Natural killer cell (primary cell): ENCODE measurements around the gene GDI2. TPM values are rescaled to one million over a fixed set of nuclear protein-coding genes. Genes with fewer than 3 reads are reported as not detected.

Experiments
- ATAC-seq, 3 donors: fragments of 150-1000 bp in 2 of 3; fragments of 200-7000 bp in 1 of 3; cut with Tn5 transposase; 1 replicate in 1 of 3; 2 replicates in 2 of 3; pipeline ENCODE4 v1.10.0; 2021; ENCODE audit warnings: mild to moderate bottlenecking in 2 of 3, moderate library complexity in 2 of 3
- DNase-seq, 2 donors: peaks; one replicate each; pipeline versions ENCODE4 v3.0.0 to v3.0.0-alpha.2; 2013 to 2021; ENCODE audit warnings: mixed read lengths in 1 of 2
- H3K27ac ChIP-seq: one replicate; pipeline ENCODE4 v1.5.1; 2013; ENCODE audit warnings: mild to moderate bottlenecking, low read length
- H3K27me3 ChIP-seq: one replicate; pipeline ENCODE4 v1.6.1; 2013; ENCODE audit warnings: low read length; ENCODE audit not compliant: control insufficient read depth, insufficient read depth
- H3K36me3 ChIP-seq: one replicate; pipeline ENCODE4 v1.6.1; 2013; ENCODE audit warnings: low read length; ENCODE audit not compliant: control insufficient read depth, insufficient read depth
- H3K4me1 ChIP-seq: one replicate; pipeline ENCODE4 v1.6.1; 2013; ENCODE audit warnings: low read length; ENCODE audit not compliant: control insufficient read depth, insufficient read depth
- H3K4me3 ChIP-seq: one replicate; pipeline ENCODE4 v1.5.1; 2013; ENCODE audit warnings: low read length
- H3K9me3 ChIP-seq: one replicate; pipeline ENCODE4 v1.6.1; 2013; ENCODE audit warnings: low read length; ENCODE audit not compliant: control insufficient read depth, insufficient read depth
- H3K27ac Mint-ChIP-seq, 2 donors: one replicate each; pipeline ENCODE4 v1.8.0; 2022; ENCODE audit warnings: mild to moderate bottlenecking in 2 of 2, mixed read lengths in 2 of 2, moderate library complexity in 1 of 2
- H3K27me3 Mint-ChIP-seq, 2 donors: one replicate each; pipeline ENCODE4 v1.8.0; 2022; ENCODE audit warnings: low read depth in 2 of 2, mixed read lengths in 2 of 2
- H3K36me3 Mint-ChIP-seq: one replicate; pipeline ENCODE4 v1.8.0; 2022; ENCODE audit warnings: mixed read lengths
- H3K4me1 Mint-ChIP-seq, 2 donors: one replicate each; pipeline ENCODE4 v1.8.0; 2022; ENCODE audit warnings: mixed read lengths in 2 of 2
- H3K4me3 Mint-ChIP-seq: one replicate; pipeline ENCODE4 v1.8.0; 2022; ENCODE audit warnings: mild to moderate bottlenecking, moderate library complexity, mixed read lengths
- H3K9me3 Mint-ChIP-seq, 2 donors: one replicate each; pipeline ENCODE4 v1.8.0; 2022; ENCODE audit warnings: mixed read lengths in 2 of 2
- CTCF ChIP-seq: fragments of 200-600 bp; IDR thresholded peaks from one replicate; pipeline ENCODE4 v1.8.0; 2022; ENCODE audit warnings: antibody characterized with exemption
- WGBS: methylation state at CpG from one replicate; pipeline ENCODE4 v1.1.7; 2013; ENCODE audit warnings: missing lambda C conversion rate; ENCODE audit not compliant: insufficient coverage; 5-methylcytosine and 5-hydroxymethylcytosine counted together
- intact Hi-C: fragments of 100-400 bp; cut with micrococcal nuclease; formaldehyde crosslinking; loops from one replicate; pipeline ENCODE4 v1.14.2; 2022
- total RNA-seq, 4 donors: library from RNA; stranded (reverse); fragments of 120-200 nt in 1 of 4; gene quantifications; one replicate each; pipeline versions ENCODE4 v1.2.3 to v1.2.4, GENCODE V29; 2013 to 2022

GDI2 gene
- total RNA-seq, 3 donors from 2014 or later (not counting 1 experiment from before 2014, with no cell fraction given), result 97.9 to 104 (median 104) TPM

DNA sequence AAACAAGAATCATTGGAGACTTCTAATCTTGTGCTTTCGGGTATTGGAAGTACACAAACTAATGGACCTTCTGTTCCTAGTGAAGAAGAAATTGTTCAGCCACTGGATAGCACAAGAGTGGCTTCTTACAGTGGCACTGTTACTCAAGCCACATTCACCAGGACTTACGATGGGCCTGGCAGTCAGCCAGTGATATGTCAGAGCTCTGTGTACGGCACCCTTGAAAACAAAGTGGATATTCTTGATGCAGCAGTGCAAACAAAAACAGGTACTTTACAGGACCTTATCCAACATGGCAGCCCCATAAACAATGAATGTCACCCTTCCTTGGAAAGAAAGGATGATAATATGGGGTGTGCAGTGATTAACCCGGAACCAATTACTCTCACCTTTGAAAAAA, 67.0 kb downstream of the GDI2 start:
- Mint-ChIP-seq H3K36me3 (peaks cover 10% of the 10 kb centered on the region), H3K4me1 (peaks cover 7 to 19% of the 10 kb centered on the region in 2 donors), H3K9me3 (no peaks in the 10 kb centered on the region), H3K4me3 (no peak overlapping the region), H3K27ac (no peak overlapping the region), H3K27me3 (no peaks in the 10 kb centered on the region)
- no peak for ATAC-seq
- intact Hi-C loops, result no loop called here
- Histone ChIP-seq H3K27me3 (no peaks in the 10 kb centered on the region), H3K36me3 (peaks cover 63% of the 10 kb centered on the region), H3K4me1 (no peaks in the 10 kb centered on the region), H3K9me3 (no peaks in the 10 kb centered on the region), H3K27ac (no peak overlapping the region), H3K4me3 (no peak overlapping the region)
- no peak for TF ChIP-seq CTCF
- WGBS, result 98% methylated on average over 3 of the region's 4 CpGs
- DNase-seq, result no peak

- H3K4me3 Mint-ChIP-seq, result no peak overlapping the region
Observed at GRCh38 chr10:5744849-5745248, 68.4 kb downstream of the GDI2 start.

DNA sequence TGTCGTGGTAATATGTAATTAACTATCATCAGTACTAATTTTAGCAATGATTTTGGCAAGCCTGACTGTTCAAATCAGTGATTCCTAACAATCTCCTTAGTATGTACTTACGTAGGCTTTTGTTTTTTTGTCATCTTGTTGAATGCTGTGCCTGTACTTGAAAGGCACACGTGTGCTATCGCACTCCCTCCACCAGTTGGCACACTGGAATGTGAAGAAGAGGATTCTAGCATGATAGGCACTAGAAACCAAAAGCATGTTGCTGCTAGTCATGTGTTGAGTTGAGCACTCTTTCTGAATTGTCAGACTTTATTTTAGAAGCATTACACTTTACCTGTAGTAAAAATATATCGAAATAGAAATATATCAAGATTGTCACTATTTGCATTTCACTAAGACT, 69.5 kb downstream of the GDI2 start:
- Mint-ChIP-seq H3K27me3 (no peaks in the 10 kb centered on the region), H3K4me3 (no peak overlapping the region), H3K27ac (no peak overlapping the region), H3K9me3 (no peaks in the 10 kb centered on the region), H3K4me1 (peaks cover 7 to 13% of the 10 kb centered on the region in 2 donors), H3K36me3 (peaks cover 19% of the 10 kb centered on the region)
- Histone ChIP-seq H3K27me3 (no peaks in the 10 kb centered on the region), H3K36me3 (peaks cover 72% of the 10 kb centered on the region), H3K4me3 (no peak overlapping the region), H3K9me3 (no peaks in the 10 kb centered on the region), H3K4me1 (no peaks in the 10 kb centered on the region), H3K27ac (no peak overlapping the region)
- intact Hi-C loops, result no loop called here
- TF ChIP-seq CTCF, result no peak
- whole genome bisulfite sequencing, result 71% methylated on average over 4 of the region's 5 CpGs
- ATAC-seq, result no peak
- DNase-seq, result no peak

More at GRCh38 chr10:5744849-5745248, 68.4 kb downstream of the GDI2 start:
- Mint-ChIP-seq H3K27ac (no peak overlapping the region), H3K4me1 (peaks cover 7 to 13% of the 10 kb centered on the region in 2 donors), H3K9me3 (no peaks in the 10 kb centered on the region), H3K36me3 (peaks cover 16% of the 10 kb centered on the region), H3K27me3 (no peaks in the 10 kb centered on the region)
- H3K4me1 ChIP-seq, result no peaks in the 10 kb centered on the region
- DNase-seq (no peak), ATAC-seq (no peak)
- peaks cover 70% of the 10 kb centered on the region for H3K36me3 ChIP-seq
- no peak overlapping the region for H3K27ac ChIP-seq
- intact Hi-C loops, result no loop called here
- TF ChIP-seq CTCF, result no peak
- no peaks in the 10 kb centered on the region for H3K9me3 ChIP-seq
- H3K27me3 ChIP-seq, result no peaks in the 10 kb centered on the region
- WGBS, result 96% methylated on average over 4 of the region's 5 CpGs
- H3K4me3 ChIP-seq, result no peak overlapping the region

DNA sequence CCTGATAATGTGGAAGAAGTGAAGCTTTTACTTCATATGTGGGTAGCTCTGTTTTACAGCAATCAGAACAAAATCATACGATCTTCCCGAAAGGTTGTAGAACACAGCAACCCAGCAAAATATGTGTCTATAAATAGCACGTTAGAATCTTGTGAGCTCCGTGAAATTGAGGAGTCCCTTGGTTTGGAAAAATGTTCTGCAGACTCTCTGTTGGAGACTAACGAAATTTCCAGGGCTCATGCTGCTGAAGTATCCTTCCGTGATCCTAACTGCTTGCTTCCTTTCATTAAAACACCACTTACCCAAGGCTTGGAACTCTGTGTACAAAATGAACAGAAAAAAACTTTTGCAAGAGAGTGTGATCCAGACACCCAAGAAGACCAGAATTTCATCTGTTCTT, 71.1 kb downstream of the GDI2 start:
- Histone ChIP-seq H3K4me1 (no peaks in the 10 kb centered on the region), H3K36me3 (peaks cover 57% of the 10 kb centered on the region), H3K27ac (no peak overlapping the region), H3K9me3 (no peaks in the 10 kb centered on the region), H3K27me3 (no peaks in the 10 kb centered on the region), H3K4me3 (no peak overlapping the region)
- no peaks in the 10 kb centered on the region for H3K9me3 Mint-ChIP-seq
- peaks cover 15% of the 10 kb centered on the region for H3K36me3 Mint-ChIP-seq
- H3K27ac Mint-ChIP-seq, result no peak overlapping the region
- H3K4me3 Mint-ChIP-seq, result no peak overlapping the region
- TF ChIP-seq CTCF, result no peak
- no peak for DNase-seq
- ATAC-seq, result no peak
- H3K27me3 Mint-ChIP-seq, result no peaks in the 10 kb centered on the region
- intact Hi-C loops, result no loop called here
- H3K4me1 Mint-ChIP-seq, result peaks cover 8% of the 10 kb centered on the region in 2 donors
- 98% methylated on average over 6 of the region's 6 CpGs for WGBS
